SK-N-SH (cell line): ENCODE measurements around the gene IRX3. TPM values are rescaled to one million over a fixed set of nuclear protein-coding genes. Genes with fewer than 3 reads are reported as not detected.

Experiments
- CTCF ChIA-PET: fragments of 300-600, 350-600 bp; formaldehyde crosslinking; extraction: SDS; loops from one replicate; lab custom pipeline; 2021; lab: Yijun Ruan, JAX
- POLR2A ChIA-PET: fragments of 350-600 bp; sonication (Branson Sonifier 250); formaldehyde crosslinking; extraction: SDS; loops from one replicate; lab custom pipeline; 2020; ENCODE audit warnings: antibody characterized with exemption, inconsistent platforms; lab: Yijun Ruan, JAX
- DNase-seq: peaks from one replicate; pipeline ENCODE4 v3.0.0; 2012
- H2AFZ ChIP-seq: fragments of 200-600 bp; sonication (generic); 2 replicates; pipeline ENCODE4 v1.8.1; 2016; ENCODE audit warnings: antibody characterized with exemption, mild to moderate bottlenecking, low read depth
- H3F3A ChIP-seq: fragments of 200-600 bp; sonication (generic); replicated peaks from 2 replicates; pipeline ENCODE3; 2016; ENCODE audit warnings: antibody characterized with exemption, mild to moderate bottlenecking; ENCODE audit not compliant: insufficient read depth
- H3K27ac ChIP-seq, 2 experiments: fragments of 200-500 bp in 1 of 2; fragments of 200-600 bp in 1 of 2; sonication (Bioruptor generic) in 1 of 2; sonication (generic), shearing (Covaris generic) in 1 of 2; 2 replicates each; pipeline versions ENCODE4 v1.5.1 to v1.6.1; 2014 to 2016; ENCODE audit warnings: low read depth in 2 of 2, inconsistent platforms in 1 of 2, low read length in 1 of 2, mild to moderate bottlenecking in 1 of 2, mixed read lengths in 1 of 2
- H3K27me3 ChIP-seq: fragments of 200-600 bp; sonication (generic), shearing (Covaris generic); 2 replicates; pipeline ENCODE4 v1.6.1; 2016; ENCODE audit warnings: mixed run types; ENCODE audit not compliant: insufficient read depth
- H3K36me3 ChIP-seq, 2 experiments: fragments of 200-500 bp in 1 of 2; fragments of 200-600 bp in 1 of 2; sonication (Bioruptor generic) in 1 of 2; sonication (generic) in 1 of 2; replicated peaks in 1 of 2; 2 replicates each; pipeline versions ENCODE3 to v1.5.1; 2014 to 2016; ENCODE audit warnings: low read length in 1 of 2, mild to moderate bottlenecking in 1 of 2; ENCODE audit not compliant: insufficient read depth in 2 of 2, control insufficient read depth in 1 of 2
- H3K4me1 ChIP-seq, 2 experiments: fragments of 200-500 bp in 1 of 2; fragments of 200-600 bp in 1 of 2; sonication (Bioruptor generic) in 1 of 2; sonication (generic), shearing (Covaris generic) in 1 of 2; 2 replicates each; pipeline versions ENCODE4 v1.5.1 to v1.6.1; 2014 to 2016; ENCODE audit warnings: low read depth in 1 of 2, low read length in 1 of 2, mixed run types in 1 of 2; ENCODE audit not compliant: insufficient read depth in 2 of 2, control insufficient read depth in 1 of 2
- H3K4me2 ChIP-seq: fragments of 200-600 bp; sonication (generic), shearing (Covaris generic); 2 replicates; pipeline ENCODE4 v1.6.1; 2017; ENCODE audit warnings: mixed run types
- H3K4me3 ChIP-seq, 2 experiments: fragments of 200-500 bp in 1 of 2; fragments of 200-600 bp in 1 of 2; sonication (Bioruptor generic) in 1 of 2; sonication (generic), shearing (Covaris generic) in 1 of 2; 2 replicates each; pipeline versions ENCODE4 v1.5.1 to v1.8.1; 2014 to 2016; ENCODE audit warnings: low read depth in 2 of 2, inconsistent platforms in 1 of 2, low read length in 1 of 2, mild to moderate bottlenecking in 1 of 2, mixed read lengths in 1 of 2, moderate library complexity in 1 of 2
- H3K79me2 ChIP-seq: fragments of 200-600 bp; sonication (generic); 2 replicates; pipeline ENCODE4 v1.8.1; 2017; ENCODE audit warnings: mild to moderate bottlenecking; ENCODE audit not compliant: insufficient read depth
- H3K9ac ChIP-seq: fragments of 200-600 bp; sonication (generic); 2 replicates; pipeline ENCODE4 v1.6.1; 2017; ENCODE audit warnings: mixed run types
- H3K9me2 ChIP-seq: fragments of 200-600 bp; sonication (generic); 2 replicates; pipeline ENCODE4 v1.6.1; 2017; ENCODE audit warnings: mixed run types
- H3K9me3 ChIP-seq: fragments of 200-600 bp; sonication (generic); 2 replicates; pipeline ENCODE4 v1.6.1; 2017; ENCODE audit warnings: mixed run types, mild to moderate bottlenecking, moderate library complexity
- H4K20me1 ChIP-seq: fragments of 200-600 bp; sonication (generic); 2 replicates; pipeline ENCODE4 v1.6.1; 2017; ENCODE audit warnings: mild to moderate bottlenecking, mixed run types; ENCODE audit not compliant: insufficient read depth
- ELF1 ChIP-seq: IDR thresholded peaks from 2 replicates; pipeline ENCODE4 v1.4.0; 2012
- EP300 ChIP-seq, 2 experiments: IDR thresholded peaks; 2 replicates each; pipeline versions ENCODE4 v1.4.0 to v1.6.1; 2012; ENCODE audit warnings: borderline replicate concordance in 1 of 2, low read depth in 1 of 2, low read length in 1 of 2
- EZH2phosphoT487 ChIP-seq: fragments of 200-600 bp; sonication (generic); IDR thresholded peaks from 2 replicates; pipeline ENCODE4 v1.6.1; 2017; ENCODE audit warnings: low read depth, mixed run types, mild to moderate bottlenecking, antibody characterized with exemption, moderate library complexity, borderline replicate concordance
- FOSL2 ChIP-seq: IDR thresholded peaks from 2 replicates; pipeline ENCODE4 v1.4.0; 2012; ENCODE audit warnings: low read depth, mild to moderate bottlenecking, moderate library complexity, borderline replicate concordance
- FOXM1 ChIP-seq: IDR thresholded peaks from 2 replicates; pipeline ENCODE4 v1.4.0; 2012; ENCODE audit warnings: low read depth, mild to moderate bottlenecking
- GABPA ChIP-seq: IDR thresholded peaks from 2 replicates; pipeline ENCODE4 v1.4.0; 2012; ENCODE audit warnings: low read depth, mild to moderate bottlenecking
- MXI1 ChIP-seq: IDR thresholded peaks from 2 replicates; pipeline ENCODE4 v1.6.1; 2012; ENCODE audit warnings: mild to moderate bottlenecking, low read depth, low read length, improper control_type of control experiment
- NFIC ChIP-seq: IDR thresholded peaks from 2 replicates; pipeline ENCODE4 v1.4.0; 2012; ENCODE audit warnings: borderline replicate concordance
- NRF1 ChIP-seq: IDR thresholded peaks from 2 replicates; pipeline ENCODE4 v1.6.1; 2012; ENCODE audit warnings: low read depth, mild to moderate bottlenecking, low read length
- POLR2AphosphoS5 ChIP-seq: IDR thresholded peaks from 2 replicates; pipeline ENCODE4 v1.6.1; 2012; ENCODE audit warnings: low read depth, low read length
- RAD21 ChIP-seq: IDR thresholded peaks from 2 replicates; pipeline ENCODE4 v1.6.1; 2012; ENCODE audit warnings: mild to moderate bottlenecking, low read length
- REST ChIP-seq: IDR thresholded peaks from 2 replicates; pipeline ENCODE4 v1.6.1; 2012; ENCODE audit warnings: mild to moderate bottlenecking, low read depth, low read length, moderate library complexity
- RFX5 ChIP-seq: IDR thresholded peaks from 2 replicates; pipeline ENCODE4 v1.6.1; 2012; ENCODE audit warnings: mild to moderate bottlenecking, improper control_type of control experiment, low read length
- SIN3A ChIP-seq: IDR thresholded peaks from 2 replicates; pipeline ENCODE4 v1.6.1; 2012; ENCODE audit warnings: low read depth, mild to moderate bottlenecking, low read length, moderate library complexity, borderline replicate concordance
- SMC3 ChIP-seq: IDR thresholded peaks from 2 replicates; pipeline ENCODE4 v1.6.1; 2012; ENCODE audit warnings: low read depth, low read length, improper control_type of control experiment
- TAF1 ChIP-seq: IDR thresholded peaks from 2 replicates; pipeline ENCODE4 v1.6.1; 2012; ENCODE audit warnings: low read depth, mild to moderate bottlenecking, low read length, moderate library complexity, borderline replicate concordance
- WGBS: methylation state at CpG from one replicate; pipeline ENCODE4 v1.1.6; 2017; ENCODE audit warnings: low lambda C conversion rate; 5-methylcytosine and 5-hydroxymethylcytosine counted together
- polyA plus RNA-seq, 3 experiments: library from polyadenylated mRNA; depleted of rRNA; stranded (reverse); fragments of >200 nt; gene quantifications; 2 replicates each; pipeline ENCODE4 v1.2.3, GENCODE V29; 2012
- TF ChIP-seq, protein P1 (sequence below): IDR thresholded peaks from 2 replicates; pipeline ENCODE4; 2012
- TF ChIP-seq, protein P2 (sequence below): fragments of 150-350 bp; IDR thresholded peaks from 2 replicates; pipeline ENCODE4 v1.6.1; 2016; ENCODE audit warnings: mild to moderate bottlenecking, low read depth, low read length

The IRX3 gene
- polyA plus RNA-seq, 1 of the 3 experiments (the other 2 are of a cell fraction) = 7.1 TPM

- H3K36me3 ChIP-seq = peaks cover 4 to 10% of the 10 kb centered on the region in 2 experiments
- no peak for TF ChIP-seq SIN3A
- TF ChIP-seq NFIC = no peak
- TF ChIP-seq, protein P1, sequence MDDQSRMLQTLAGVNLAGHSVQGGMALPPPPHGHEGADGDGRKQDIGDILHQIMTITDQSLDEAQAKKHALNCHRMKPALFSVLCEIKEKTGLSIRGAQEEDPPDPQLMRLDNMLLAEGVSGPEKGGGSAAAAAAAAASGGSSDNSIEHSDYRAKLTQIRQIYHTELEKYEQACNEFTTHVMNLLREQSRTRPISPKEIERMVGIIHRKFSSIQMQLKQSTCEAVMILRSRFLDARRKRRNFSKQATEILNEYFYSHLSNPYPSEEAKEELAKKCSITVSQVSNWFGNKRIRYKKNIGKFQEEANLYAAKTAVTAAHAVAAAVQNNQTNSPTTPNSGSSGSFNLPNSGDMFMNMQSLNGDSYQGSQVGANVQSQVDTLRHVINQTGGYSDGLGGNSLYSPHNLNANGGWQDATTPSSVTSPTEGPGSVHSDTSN = no peak
- no peak for TF ChIP-seq RFX5
- no peak for TF ChIP-seq FOSL2
- no peak for TF ChIP-seq POLR2AphosphoS5
- TF ChIP-seq, protein P2, sequence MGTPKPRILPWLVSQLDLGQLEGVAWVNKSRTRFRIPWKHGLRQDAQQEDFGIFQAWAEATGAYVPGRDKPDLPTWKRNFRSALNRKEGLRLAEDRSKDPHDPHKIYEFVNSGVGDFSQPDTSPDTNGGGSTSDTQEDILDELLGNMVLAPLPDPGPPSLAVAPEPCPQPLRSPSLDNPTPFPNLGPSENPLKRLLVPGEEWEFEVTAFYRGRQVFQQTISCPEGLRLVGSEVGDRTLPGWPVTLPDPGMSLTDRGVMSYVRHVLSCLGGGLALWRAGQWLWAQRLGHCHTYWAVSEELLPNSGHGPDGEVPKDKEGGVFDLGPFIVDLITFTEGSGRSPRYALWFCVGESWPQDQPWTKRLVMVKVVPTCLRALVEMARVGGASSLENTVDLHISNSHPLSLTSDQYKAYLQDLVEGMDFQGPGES = no peak
- no peak for TF ChIP-seq NRF1
- no peak for TF ChIP-seq ELF1
- no peak for TF ChIP-seq FOXM1
- TF ChIP-seq EP300 (IDR thresholded peaks at IDR 0.05; ENCODE audit: borderline replicate concordance in 1 of 2, low read depth in 1 of 2, low read length in 1 of 2) = no peak
- TF ChIP-seq MXI1 = no peak
- no peak for TF ChIP-seq GABPA
- TF ChIP-seq SMC3 = no peak
- TF ChIP-seq RAD21 = no peak
- TF ChIP-seq TAF1 = no peak
- TF ChIP-seq REST = no peak
- no peak for TF ChIP-seq EZH2phosphoT487
- no peak overlapping the region for H3K9ac ChIP-seq
- H3K9me3 ChIP-seq = no peaks in the 10 kb centered on the region
- no peaks in the 10 kb centered on the region for H3F3A ChIP-seq
- no peak for DNase-seq
- H3K9me2 ChIP-seq = no peaks in the 10 kb centered on the region
- H3K27me3 ChIP-seq = no peaks in the 10 kb centered on the region
- ChIA-PET POLR2A (no interaction called here), CTCF (no interaction called here)
- H3K79me2 ChIP-seq = peaks cover 3% of the 10 kb centered on the region
- H3K27ac ChIP-seq = no peak overlapping the region
- H3K4me2 ChIP-seq = 0 out of 2 replicates have a peak overlapping the region, but pooled peaks have one; percentile 15
- no peak overlapping the region; a peak in 1 of 4 replicates for H3K4me3 ChIP-seq
- no peak overlapping the region for H2AFZ ChIP-seq
- no peaks in the 10 kb centered on the region; a peak in 2 of 4 replicates for H3K4me1 ChIP-seq
- H4K20me1 ChIP-seq = no peaks in the 10 kb centered on the region
- WGBS = 88% methylated on average over 18 of the region's 31 CpGs
Observed at GRCh38 chr16:54283725-54284318, 2.8 kb downstream of the IRX3 start.
